ENCODE data around the gene DPEP2NB.
"Not testable (repeated sequence)": the region's sequence is repeated elsewhere in the genome, so short reads cannot be mapped to it uniquely, and the experiment has no call there.

The DPEP2NB gene

GRCh38 chr16:67982011-67982696, 33.6 kb downstream of the DPEP2NB start:
- no peak for DNase-seq (ENCODE audit: low read depth)

- DNase-seq (ENCODE audit: low read depth), result no peak
Observed at GRCh38 chr16:67979955-67980678, 35.6 kb downstream of the DPEP2NB start, which contains the start of gene DPEP3. Gene DPEP3, minus strand, starts transcription at chr16:67980499. Its CDS starts 119 bp downstream, at chr16:67980380.

- DNase-seq (ENCODE audit: low read depth), result no peak
Observed at GRCh38 chr16:67977469-67978227, 38.1 kb downstream of the DPEP2NB start.

- no peak for DNase-seq (ENCODE audit: low read depth)
Observed at GRCh38 chr16:67977005-67977404, 38.7 kb downstream of the DPEP2NB start.

- no peak for DNase-seq (ENCODE audit: low read depth)
Observed at GRCh38 chr16:67976205-67976604, 39.5 kb downstream of the DPEP2NB start.

GRCh38 chr16:67975321-67976105, 40.2 kb downstream of the DPEP2NB start:
- no peak for DNase-seq (ENCODE audit: low read depth)

GRCh38 chr16:67972285-67972684, 43.4 kb downstream of the DPEP2NB start:
- not testable (repeated sequence) for DNase-seq (ENCODE audit: low read depth)

GRCh38 chr16:67971111-67971510, 44.6 kb downstream of the DPEP2NB start:
- DNase-seq (ENCODE audit: low read depth), result no peak

GRCh38 chr16:67969254-67970039, 46.3 kb downstream of the DPEP2NB start:
- DNase-seq (ENCODE audit: low read depth), result peak; percentile 25

GRCh38 chr16:67968400-67969253, 47.1 kb downstream of the DPEP2NB start, which contains the start of gene SLC12A4:
Gene SLC12A4, minus strand, starts transcription at chr16:67968637. Its CDS starts 84 bp downstream, at chr16:67968553.
- peak; percentile 85 for DNase-seq (ENCODE audit: low read depth)

GRCh38 chr16:67967958-67968399, 47.7 kb downstream of the DPEP2NB start:
- DNase-seq (ENCODE audit: low read depth), result peak; percentile 58

GRCh38 chr16:67967183-67967957, 48.3 kb downstream of the DPEP2NB start:
- peak; percentile 65 for DNase-seq (ENCODE audit: low read depth)

GRCh38 chr16:67966549-67967182, 49.0 kb downstream of the DPEP2NB start:
- DNase-seq (ENCODE audit: low read depth), result peak; percentile 83

GRCh38 chr16:67965668-67966548, 49.8 kb downstream of the DPEP2NB start:
- DNase-seq (ENCODE audit: low read depth), result peak; percentile 32

- DNase-seq (ENCODE audit: low read depth), result no peak
Observed at GRCh38 chr16:67964477-67965131, 51.1 kb downstream of the DPEP2NB start.

- no peak for DNase-seq (ENCODE audit: low read depth)
Observed at GRCh38 chr16:67963662-67964321, 51.9 kb downstream of the DPEP2NB start.
